RWPE2 (cell line): ENCODE data around the gene RAD18.

Source experiments
- ATAC-seq: fragments of 200-7000 bp; cut with Tn5 transposase; 3 replicates; pipeline ENCODE4 v1.9.1; 2021; ENCODE audit warnings: low read depth
- DNase-seq: peaks from one replicate; pipeline ENCODE4 v3.0.0-alpha.2; 2020; ENCODE audit warnings: low spot score
- H3K27ac ChIP-seq: fragments of 450-650 bp; 2 replicates; pipeline ENCODE4 v1.5.1; 2017; ENCODE audit warnings: mild to moderate bottlenecking; ENCODE audit not compliant: poor library complexity, severe bottlenecking
- H3K27me3 ChIP-seq: fragments of 250-450 bp; sonication (Bioruptor Pico); 2 replicates; pipeline ENCODE4 v1.5.1; 2021; ENCODE audit warnings: mild to moderate bottlenecking, moderate library complexity; ENCODE audit not compliant: insufficient read depth, poor library complexity, severe bottlenecking
- H3K36me3 ChIP-seq: fragments of 250-450 bp; sonication (Bioruptor Pico); 2 replicates; pipeline ENCODE4 v1.5.1; 2020; ENCODE audit warnings: low read depth, mild to moderate bottlenecking, moderate library complexity
- H3K4me1 ChIP-seq: fragments of 250-450 bp; sonication (Bioruptor Pico); 2 replicates; pipeline ENCODE4 v1.5.1; 2021; ENCODE audit warnings: mild to moderate bottlenecking, moderate library complexity; ENCODE audit not compliant: insufficient read depth, poor library complexity, severe bottlenecking
- H3K4me3 ChIP-seq: fragments of 250-450 bp; sonication (Bioruptor Pico); 2 replicates; pipeline ENCODE4 v1.5.1; 2021; ENCODE audit warnings: mild to moderate bottlenecking, moderate library complexity; ENCODE audit not compliant: severe bottlenecking
- H3K9me3 ChIP-seq: fragments of 250-450 bp; sonication (Bioruptor Pico); 2 replicates; pipeline ENCODE4 v1.5.1; 2021; ENCODE audit warnings: mild to moderate bottlenecking, moderate library complexity; ENCODE audit not compliant: severe bottlenecking
- TF ChIP-seq, protein P1 (sequence below): fragments of 450-650 bp; IDR thresholded peaks from one replicate; pipeline ENCODE4 v1.5.1; 2017; ENCODE audit warnings: mild to moderate bottlenecking, moderate library complexity; ENCODE audit not compliant: poor library complexity, severe bottlenecking

The RAD18 gene

DNA sequence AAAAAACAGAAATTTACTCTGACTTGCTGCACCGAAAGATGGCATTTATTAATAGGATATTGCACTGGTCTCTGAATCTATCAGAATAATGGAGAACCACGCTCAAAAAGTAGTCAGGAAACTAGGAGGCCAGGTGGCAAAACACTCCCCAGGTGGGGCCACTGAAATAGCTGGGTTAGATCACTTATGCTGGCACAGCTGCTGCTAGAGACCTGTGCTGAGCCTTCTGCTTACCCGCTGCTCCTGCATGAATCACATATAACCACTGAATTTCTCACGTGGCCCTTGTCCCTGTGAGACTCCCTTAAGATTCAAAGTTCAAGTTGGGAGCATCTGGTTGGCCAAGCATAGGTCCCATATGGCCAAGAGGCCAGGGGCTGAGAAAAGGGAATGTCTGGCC lies 127.9 kb downstream of the RAD18 start:
- H3K36me3 ChIP-seq, result peaks cover 4% of the 10 kb centered on the region; the same call in 1 of the 2 replicates
- peaks cover 3% of the 10 kb centered on the region for H3K4me1 ChIP-seq
- H3K9me3 ChIP-seq, result no peaks in the 10 kb centered on the region
- H3K27ac ChIP-seq, result no peak overlapping the region
- no peaks in the 10 kb centered on the region for H3K27me3 ChIP-seq
- no peak overlapping the region for H3K4me3 ChIP-seq
- DNase-seq (no peak), ATAC-seq (no peak)
- TF ChIP-seq, protein P1, sequence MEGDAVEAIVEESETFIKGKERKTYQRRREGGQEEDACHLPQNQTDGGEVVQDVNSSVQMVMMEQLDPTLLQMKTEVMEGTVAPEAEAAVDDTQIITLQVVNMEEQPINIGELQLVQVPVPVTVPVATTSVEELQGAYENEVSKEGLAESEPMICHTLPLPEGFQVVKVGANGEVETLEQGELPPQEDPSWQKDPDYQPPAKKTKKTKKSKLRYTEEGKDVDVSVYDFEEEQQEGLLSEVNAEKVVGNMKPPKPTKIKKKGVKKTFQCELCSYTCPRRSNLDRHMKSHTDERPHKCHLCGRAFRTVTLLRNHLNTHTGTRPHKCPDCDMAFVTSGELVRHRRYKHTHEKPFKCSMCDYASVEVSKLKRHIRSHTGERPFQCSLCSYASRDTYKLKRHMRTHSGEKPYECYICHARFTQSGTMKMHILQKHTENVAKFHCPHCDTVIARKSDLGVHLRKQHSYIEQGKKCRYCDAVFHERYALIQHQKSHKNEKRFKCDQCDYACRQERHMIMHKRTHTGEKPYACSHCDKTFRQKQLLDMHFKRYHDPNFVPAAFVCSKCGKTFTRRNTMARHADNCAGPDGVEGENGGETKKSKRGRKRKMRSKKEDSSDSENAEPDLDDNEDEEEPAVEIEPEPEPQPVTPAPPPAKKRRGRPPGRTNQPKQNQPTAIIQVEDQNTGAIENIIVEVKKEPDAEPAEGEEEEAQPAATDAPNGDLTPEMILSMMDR, result no peak

DNA sequence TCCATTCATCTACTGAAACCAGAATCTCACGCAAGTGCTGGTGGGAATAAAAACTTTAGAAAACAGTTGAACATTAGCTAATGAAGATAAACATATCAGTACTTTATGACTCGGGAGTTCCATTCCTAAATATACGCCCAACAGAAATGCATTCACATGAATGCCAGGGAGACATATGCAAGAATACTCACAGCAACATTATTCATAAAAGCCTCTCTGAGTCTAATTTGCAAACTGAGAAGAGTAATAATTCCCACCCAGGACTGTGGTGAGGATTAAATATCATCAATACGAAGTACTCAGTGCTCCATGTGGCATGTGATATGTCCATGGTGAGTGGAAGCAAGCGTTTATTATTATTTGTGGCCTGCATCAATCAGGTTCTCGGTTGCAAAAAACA lies 128.3 kb downstream of the RAD18 start:
- DNase-seq, result no peak
- no peak overlapping the region for H3K27ac ChIP-seq
- TF ChIP-seq, protein P1, result no peak
- no peaks in the 10 kb centered on the region for H3K27me3 ChIP-seq
- no peak for ATAC-seq
- no peaks in the 10 kb centered on the region for H3K9me3 ChIP-seq
- H3K4me1 ChIP-seq, result no peaks in the 10 kb centered on the region
- peaks cover 4% of the 10 kb centered on the region; the same call in 1 of the 2 replicates for H3K36me3 ChIP-seq
- H3K4me3 ChIP-seq, result no peak overlapping the region

DNA sequence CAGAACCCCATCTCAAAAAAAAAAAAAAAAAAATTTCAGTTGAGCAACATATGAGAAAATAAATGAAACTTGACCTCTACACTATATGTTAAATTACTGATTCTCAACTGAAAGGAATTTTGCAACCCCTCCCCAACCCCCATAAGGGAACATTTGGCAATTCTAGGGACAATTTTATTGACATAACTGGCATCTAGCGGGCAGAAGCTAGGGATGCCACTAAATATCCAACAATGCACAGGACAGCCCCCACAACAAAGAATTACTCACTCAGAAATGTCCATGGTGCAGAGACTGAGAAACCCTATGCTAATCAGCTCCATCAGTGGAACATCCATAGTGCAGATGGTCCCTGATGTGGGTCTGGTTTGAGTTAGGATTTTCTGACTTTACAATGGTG lies 135.6 kb downstream of the RAD18 start:
- DNase-seq, result no peak
- Histone ChIP-seq H3K27me3 (no peaks in the 10 kb centered on the region), H3K27ac (no peak overlapping the region), H3K4me3 (no peak overlapping the region), H3K4me1 (no peaks in the 10 kb centered on the region), H3K9me3 (peaks cover 3% of the 10 kb centered on the region), H3K36me3 (no peaks in the 10 kb centered on the region; the same call in 1 of the 2 replicates)
- TF ChIP-seq, protein P1, result no peak
- no peak for ATAC-seq
